A673 (cell line): ENCODE measurements around the gene ARHGAP6. TPM values are rescaled to one million over a fixed set of nuclear protein-coding genes. Genes with fewer than 3 reads are reported as not detected.
"Not testable (repeated sequence)": the region's sequence is repeated elsewhere in the genome, so short reads cannot be mapped to it uniquely, and the experiment has no call there.

Experiments used
- BruUV-seq: library from RNA; stranded (reverse); fragments of 400-500 nt; replicated peaks from 2 replicates; lab custom pipeline; 2021; lab: Mats Ljungman, UMichigan
- CTCF ChIA-PET: fragments of 300-600 bp; sonication (Branson Sonifier 250); formaldehyde crosslinking; loops from one replicate; lab custom pipeline; 2022; ENCODE audit warnings: antibody characterized with exemption; lab: Charles Lee
- POLR2A ChIA-PET: fragments of 300-600 bp; sonication (Branson Sonifier 250); formaldehyde crosslinking; loops from one replicate; lab custom pipeline; 2022; ENCODE audit warnings: antibody characterized with exemption; ENCODE audit not compliant: low non-redundant PET; lab: Charles Lee
- DNase-seq: peaks from one replicate; pipeline ENCODE4 v3.0.0-alpha.2; 2015; ENCODE audit warnings: low spot score
- H3K27ac ChIP-seq: fragments of 200-600 bp; sonication (generic); 2 replicates; pipeline ENCODE4 v1.5.1; 2016; ENCODE audit warnings: mixed run types, low read depth, mild to moderate bottlenecking, mixed read lengths, antibody characterized with exemption, low read length; ENCODE audit not compliant: poor library complexity, severe bottlenecking
- H3K27me3 ChIP-seq: fragments of 200-600 bp; sonication (generic); replicated peaks from 2 replicates; pipeline ENCODE4 v1.6.1; 2017; ENCODE audit warnings: mixed run types, low read depth, mild to moderate bottlenecking, mixed read lengths, antibody characterized with exemption, low read length; ENCODE audit not compliant: insufficient read depth, poor library complexity
- H3K36me3 ChIP-seq: fragments of 200-600 bp; sonication (generic); 2 replicates; pipeline ENCODE4 v1.6.1; 2016; ENCODE audit warnings: mixed run types, mild to moderate bottlenecking, mixed read lengths, antibody characterized with exemption, low read length; ENCODE audit not compliant: insufficient read depth, poor library complexity, severe bottlenecking
- H3K4me1 ChIP-seq: fragments of 200-600 bp; sonication (generic); 2 replicates; pipeline ENCODE4 v1.6.1; 2017; ENCODE audit warnings: mixed run types, mild to moderate bottlenecking, mixed read lengths, antibody characterized with exemption, low read length; ENCODE audit not compliant: insufficient read depth, poor library complexity, severe bottlenecking
- H3K4me3 ChIP-seq: fragments of 200-600 bp; sonication (generic); 2 replicates; pipeline ENCODE4 v1.5.1; 2016; ENCODE audit warnings: low read depth, mixed run types, mild to moderate bottlenecking, mixed read lengths, low read length; ENCODE audit not compliant: poor library complexity, severe bottlenecking
- H3K9me3 ChIP-seq: fragments of 200-600 bp; sonication (generic); 2 replicates; pipeline ENCODE4 v1.6.1; 2016; ENCODE audit warnings: mixed run types, low read depth, mild to moderate bottlenecking, mixed read lengths, antibody characterized with exemption, low read length; ENCODE audit not compliant: poor library complexity, severe bottlenecking
- CTCF ChIP-seq: fragments of 300-800, 200-600 bp; sonication (generic); conservative IDR thresholded peaks from 2 replicates; pipeline ENCODE4 v1.5.1; 2017; ENCODE audit warnings: low read depth, mild to moderate bottlenecking, antibody characterized with exemption, low read length, moderate library complexity, mixed read lengths
- EZH2 ChIP-seq: fragments of 200-600 bp; sonication (generic); IDR thresholded peaks from 2 replicates; pipeline ENCODE4 v1.6.1; 2017; ENCODE audit warnings: borderline replicate concordance, low read depth, mild to moderate bottlenecking, mixed read lengths, antibody characterized with exemption, low read length; ENCODE audit not compliant: poor library complexity, severe bottlenecking
- intact Hi-C: fragments of 100-400 bp; cut with micrococcal nuclease; formaldehyde crosslinking; loops from one replicate; pipeline ENCODE4 v1.10.0; 2022; ENCODE audit not compliant: unreplicated experiment
- total RNA-seq: library from RNA; stranded (reverse); gene quantifications from 2 replicates; pipeline ENCODE4 v1.2.3, GENCODE V29; 2021

The ARHGAP6 gene
- total RNA-seq, 1 experiment from 2014 or later: not detected

GRCh38 chrX:11509786-11510185 is 155.9 kb downstream of the ARHGAP6 start:
- no peak for DNase-seq

GRCh38 chrX:11504234-11504633 is 161.5 kb downstream of the ARHGAP6 start:
- no peaks in the 10 kb centered on the region for H3K4me1 ChIP-seq
- no peak for TF ChIP-seq CTCF
- TF ChIP-seq EZH2: no peak
- intact Hi-C loops: no loop called here
- no peak overlapping the region for H3K4me3 ChIP-seq
- POLR2A ChIA-PET: no interaction called here
- H3K27me3 ChIP-seq: no peaks in the 10 kb centered on the region
- CTCF ChIA-PET: no interaction called here
- DNase-seq: no peak
- no TSS peak for BruUV-seq
- no peaks in the 10 kb centered on the region for H3K36me3 ChIP-seq
- no peak overlapping the region for H3K27ac ChIP-seq
- H3K9me3 ChIP-seq: no peaks in the 10 kb centered on the region

More at GRCh38 chrX:11509786-11510185, 155.9 kb downstream of the ARHGAP6 start:
- intact Hi-C loops: no loop called here
- H3K36me3 ChIP-seq: no peaks in the 10 kb centered on the region
- no peak overlapping the region for H3K27ac ChIP-seq
- ChIA-PET CTCF (no interaction called here), POLR2A (no interaction called here)
- no peak overlapping the region for H3K4me3 ChIP-seq
- BruUV-seq: no TSS peak
- TF ChIP-seq CTCF (no peak), EZH2 (no peak)
- no peaks in the 10 kb centered on the region for H3K27me3 ChIP-seq
- H3K9me3 ChIP-seq: no peaks in the 10 kb centered on the region
- H3K4me1 ChIP-seq: no peaks in the 10 kb centered on the region

- H3K27ac ChIP-seq: no peak overlapping the region
- CTCF ChIA-PET: no interaction called here
- no peaks in the 10 kb centered on the region for H3K9me3 ChIP-seq
- H3K27me3 ChIP-seq: no peaks in the 10 kb centered on the region
- DNase-seq: no peak
- H3K36me3 ChIP-seq: no peaks in the 10 kb centered on the region
- no TSS peak for BruUV-seq
- H3K4me3 ChIP-seq: no peak overlapping the region
- intact Hi-C loops: no loop called here
- POLR2A ChIA-PET: no interaction called here
- TF ChIP-seq EZH2 (no peak), CTCF (no peak)
- no peaks in the 10 kb centered on the region for H3K4me1 ChIP-seq
These were observed 166.4 kb downstream of the ARHGAP6 start for GRCh38 chrX:11499076-11500044.

GRCh38 chrX:11491375-11491774 is 174.3 kb downstream of the ARHGAP6 start:
- H3K4me3 ChIP-seq, DNase-seq, CTCF ChIA-PET, intact Hi-C loops, H3K4me1 ChIP-seq, H3K9me3 ChIP-seq, H3K27ac ChIP-seq, BruUV-seq, POLR2A ChIA-PET, H3K27me3 ChIP-seq, H3K36me3 ChIP-seq: not testable (repeated sequence)
